IMR-90 (cell line): ENCODE data around the gene CCDC71.

Source experiments
- BHLHE40 ChIP-seq: fragments of 150-350 bp; IDR thresholded peaks from 2 replicates; pipeline ENCODE4 v1.6.1; 2016; ENCODE audit warnings: mild to moderate bottlenecking, low read depth, low read length
- CEBPB ChIP-seq: IDR thresholded peaks from 2 replicates; pipeline ENCODE4 v1.6.1; 2012; ENCODE audit warnings: low read depth, low read length, improper control_type of control experiment
- CTCF ChIP-seq: conservative IDR thresholded peaks from 2 replicates; pipeline ENCODE4 v1.5.1; 2012; ENCODE audit warnings: mild to moderate bottlenecking, low read depth, low read length, improper control_type of control experiment
- MAZ ChIP-seq: IDR thresholded peaks from 2 replicates; pipeline ENCODE4 v1.6.1; 2012; ENCODE audit warnings: low read depth, mild to moderate bottlenecking, low read length, improper control_type of control experiment, moderate library complexity, borderline replicate concordance
- MXI1 ChIP-seq: IDR thresholded peaks from 2 replicates; pipeline ENCODE4 v1.6.1; 2012; ENCODE audit warnings: low read depth, mild to moderate bottlenecking, low read length, moderate library complexity, borderline replicate concordance
- NFE2L2 ChIP-seq: fragments of 150-350 bp; IDR thresholded peaks from 2 replicates; pipeline ENCODE4 v1.6.1; 2016; ENCODE audit warnings: low read depth, mild to moderate bottlenecking, low read length
- POLR2A ChIP-seq: IDR thresholded peaks from 2 replicates; pipeline ENCODE4 v1.6.1; 2012; ENCODE audit warnings: mild to moderate bottlenecking, low read depth, low read length
- RAD21 ChIP-seq: IDR thresholded peaks from 2 replicates; pipeline ENCODE4 v1.6.1; 2012; ENCODE audit warnings: low read length, improper control_type of control experiment
- RCOR1 ChIP-seq: IDR thresholded peaks from 2 replicates; pipeline ENCODE4 v1.6.1; 2012; ENCODE audit warnings: mild to moderate bottlenecking, low read length, improper control_type of control experiment; ENCODE audit not compliant: insufficient replicate concordance
- RFX5 ChIP-seq: IDR thresholded peaks from 2 replicates; pipeline ENCODE4 v1.8.0; 2012; ENCODE audit warnings: low read depth, mild to moderate bottlenecking, low read length, moderate library complexity
- SMC3 ChIP-seq: fragments of 150-350 bp; IDR thresholded peaks from 2 replicates; pipeline ENCODE4 v1.6.1; 2016; ENCODE audit warnings: low read depth, mild to moderate bottlenecking, antibody characterized with exemption, low read length, moderate library complexity
- USF2 ChIP-seq: fragments of 150-350 bp; IDR thresholded peaks from 2 replicates; pipeline ENCODE4 v1.6.1; 2017; ENCODE audit warnings: mild to moderate bottlenecking, antibody characterized with exemption, low read length, low read depth

GRCh38 chr3:49213998-49214397 lies 47.9 kb upstream of the CCDC71 start:
- TF ChIP-seq CTCF (no peak), SMC3 (no peak), POLR2A (no peak), CEBPB (no peak), RAD21 (no peak), BHLHE40 (no peak), RCOR1 (no peak), MAZ (no peak), MXI1 (no peak), NFE2L2 (no peak), USF2 (no peak), RFX5 (no peak)
